HUDEP-2 (cell line): ENCODE data around the gene MIF.
A peak's percentile ranks its signal among the peaks of the same experiment; 100 is the strongest.
"Not testable (repeated sequence)": the region's sequence is repeated elsewhere in the genome, so short reads cannot be mapped to it uniquely, and the experiment has no call there.

Source experiments
- DNase-seq, 76 experiments: peaks; one replicate each; lab custom pipeline; 2025; ENCODE audit not compliant: unreplicated experiment in 76 of 76; lab: John Stamatoyannopoulos, UW

The MIF gene

GRCh38 chr22:23899042-23899745, 5.0 kb downstream of the MIF start:
- DNase-seq: peak in 1 of 76 experiments; percentile 24

- not testable (repeated sequence) for DNase-seq
Measured at GRCh38 chr22:23900227-23900626, 6.0 kb downstream of the MIF start.

GRCh38 chr22:23901600-23901999, 7.4 kb downstream of the MIF start:
- no peak for DNase-seq

GRCh38 chr22:23903328-23903971, 9.3 kb downstream of the MIF start:
- no peak for DNase-seq

GRCh38 chr22:23904573-23905254, 10.5 kb downstream of the MIF start:
- DNase-seq: no peak

- DNase-seq: no peak
Measured at GRCh38 chr22:23906641-23907040, 12.5 kb downstream of the MIF start.

- not testable (repeated sequence) for DNase-seq
Measured at GRCh38 chr22:23907423-23907822, 13.2 kb downstream of the MIF start.

- DNase-seq: no peak
Measured at GRCh38 chr22:23908587-23909205, 14.5 kb downstream of the MIF start.

- DNase-seq: no peak
Measured at GRCh38 chr22:23909296-23909898, 15.2 kb downstream of the MIF start.

GRCh38 chr22:23910496-23911190, 16.5 kb downstream of the MIF start:
- no peak for DNase-seq

GRCh38 chr22:23911318-23911980, 17.3 kb downstream of the MIF start:
- no peak for DNase-seq

GRCh38 chr22:23912293-23912903, 18.2 kb downstream of the MIF start:
- DNase-seq: no peak

GRCh38 chr22:23913306-23913660, 19.1 kb downstream of the MIF start:
- no peak for DNase-seq

- peak; percentile 47 to 100 (median 99) for DNase-seq
Measured at GRCh38 chr22:23913661-23914353, 19.6 kb downstream of the MIF start.

- DNase-seq: no peak
Measured at GRCh38 chr22:23915290-23915689, 21.1 kb downstream of the MIF start.

GRCh38 chr22:23920267-23920611, 26.1 kb downstream of the MIF start:
- not testable (repeated sequence) for DNase-seq

GRCh38 chr22:23921586-23922201, 27.5 kb downstream of the MIF start:
- not testable (repeated sequence) for DNase-seq

GRCh38 chr22:23922921-23923320, 28.7 kb downstream of the MIF start:
- DNase-seq: no peak
